Activated CD8-positive, alpha-beta T cell treated with anti-CD3 and anti-CD28 coated beads for 36 hours (primary cell): Measurements from ENCODE around the gene THRA. TPM values are rescaled to one million over a fixed set of nuclear protein-coding genes. Genes with fewer than 3 reads are reported as not detected.

Source experiments
- ATAC-seq: fragments of 200-7000 bp; cut with Tn5 transposase; one replicate; pipeline ENCODE4 v1.10.0; 2021; ENCODE audit warnings: mild to moderate bottlenecking, moderate library complexity
- CTCF ChIA-PET: fragments of 350-600 bp; sonication (Branson Sonifier 250); formaldehyde crosslinking; loops from one replicate; lab custom pipeline; 2021; ENCODE audit warnings: antibody characterized with exemption; lab: Charles Lee
- POLR2A ChIA-PET: fragments of 350-600 bp; sonication (Branson Sonifier 250); formaldehyde crosslinking; loops from one replicate; lab custom pipeline; 2021; ENCODE audit warnings: antibody characterized with exemption; lab: Charles Lee
- DNase-seq: peaks from one replicate; pipeline ENCODE4 v3.0.0-alpha.2; 2020
- H3K27ac Mint-ChIP-seq: one replicate; pipeline ENCODE4 v1.8.0; 2021; ENCODE audit warnings: mild to moderate bottlenecking, mixed read lengths
- H3K27me3 Mint-ChIP-seq: one replicate; pipeline ENCODE4 v1.8.0; 2021; ENCODE audit warnings: mixed read lengths
- H3K36me3 Mint-ChIP-seq: one replicate; pipeline ENCODE4 v1.8.0; 2021; ENCODE audit warnings: low read depth, mixed read lengths
- H3K4me1 Mint-ChIP-seq: one replicate; pipeline ENCODE4 v1.8.0; 2021; ENCODE audit warnings: low read depth, mixed read lengths
- H3K4me3 Mint-ChIP-seq: one replicate; pipeline ENCODE4 v1.8.0; 2021; ENCODE audit warnings: mild to moderate bottlenecking, moderate library complexity, mixed read lengths
- H3K9me3 Mint-ChIP-seq: one replicate; pipeline ENCODE4 v1.8.0; 2021; ENCODE audit warnings: mixed read lengths
- intact Hi-C: fragments of 100-400 bp; cut with micrococcal nuclease; formaldehyde crosslinking; loops from one replicate; pipeline ENCODE4 v1.10.0; 2022
- total RNA-seq, 2 experiments: library from RNA; stranded (reverse); gene quantifications; one replicate each; pipeline ENCODE4 v1.2.3, GENCODE V29; 2021
- TF ChIP-seq, protein P1 (sequence below): fragments of 200-600 bp; IDR thresholded peaks from one replicate; pipeline ENCODE4 v1.8.0; 2022; ENCODE audit warnings: antibody characterized with exemption, mild to moderate bottlenecking

Gene THRA
- total RNA-seq, 2 experiments from 2014 or later, result 11.1 to 13.8 TPM

DNA sequence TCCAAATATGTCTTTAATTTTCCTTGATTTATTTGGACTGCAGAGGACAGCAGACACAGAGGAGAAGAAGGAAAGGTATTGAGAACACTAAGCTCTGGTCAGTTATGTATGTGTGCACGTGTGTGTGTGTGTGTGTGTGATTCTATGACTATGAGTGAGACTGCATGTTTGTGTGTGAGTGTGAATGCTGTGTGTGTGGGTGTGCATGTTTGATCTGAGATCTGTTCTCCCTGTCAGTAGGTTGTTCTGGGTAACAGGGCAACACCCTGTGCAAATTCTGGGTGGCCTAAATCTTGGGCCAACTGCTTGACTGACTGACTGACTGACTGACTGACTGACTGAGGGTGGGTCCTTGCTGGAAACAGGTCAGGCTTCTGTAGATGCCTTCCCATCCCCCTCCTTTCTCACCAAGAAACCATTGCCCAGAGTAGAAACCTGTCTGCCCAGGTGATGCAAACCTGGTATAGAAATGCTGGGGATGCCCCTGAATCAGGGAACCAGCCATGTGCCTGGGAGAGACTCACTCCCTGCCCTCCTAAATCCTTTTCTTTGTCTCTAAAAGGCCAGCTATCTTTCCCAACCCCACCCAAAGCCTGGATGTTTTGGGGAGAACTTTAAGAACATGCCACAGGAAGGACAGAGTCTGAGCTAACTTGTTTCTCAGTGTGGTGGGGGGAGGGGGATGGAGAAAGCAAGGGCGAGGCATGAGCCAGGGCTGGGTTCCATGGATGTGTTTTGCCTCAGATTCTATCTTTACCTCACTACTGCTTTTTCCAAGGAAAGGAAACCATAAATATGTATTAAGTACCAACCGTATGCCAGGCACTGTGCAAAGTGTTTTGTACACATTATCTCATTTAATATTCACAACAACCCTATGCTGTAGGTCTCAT is 42.1 kb downstream of the THRA start:
- peaks cover 79% of the 10 kb centered on the region for H3K4me1 Mint-ChIP-seq
- POLR2A ChIA-PET, result interaction anchor here (0.6 to 1.6 kb wide), 5 partner anchors 36 to 199 kb away, joined by 3 to 4 read pairs (median 3); partner anchors contain the start of genes CASC3 and MED24
- H3K27me3 Mint-ChIP-seq, result no peaks in the 10 kb centered on the region
- no peaks in the 10 kb centered on the region for H3K36me3 Mint-ChIP-seq
- TF ChIP-seq, protein P1, sequence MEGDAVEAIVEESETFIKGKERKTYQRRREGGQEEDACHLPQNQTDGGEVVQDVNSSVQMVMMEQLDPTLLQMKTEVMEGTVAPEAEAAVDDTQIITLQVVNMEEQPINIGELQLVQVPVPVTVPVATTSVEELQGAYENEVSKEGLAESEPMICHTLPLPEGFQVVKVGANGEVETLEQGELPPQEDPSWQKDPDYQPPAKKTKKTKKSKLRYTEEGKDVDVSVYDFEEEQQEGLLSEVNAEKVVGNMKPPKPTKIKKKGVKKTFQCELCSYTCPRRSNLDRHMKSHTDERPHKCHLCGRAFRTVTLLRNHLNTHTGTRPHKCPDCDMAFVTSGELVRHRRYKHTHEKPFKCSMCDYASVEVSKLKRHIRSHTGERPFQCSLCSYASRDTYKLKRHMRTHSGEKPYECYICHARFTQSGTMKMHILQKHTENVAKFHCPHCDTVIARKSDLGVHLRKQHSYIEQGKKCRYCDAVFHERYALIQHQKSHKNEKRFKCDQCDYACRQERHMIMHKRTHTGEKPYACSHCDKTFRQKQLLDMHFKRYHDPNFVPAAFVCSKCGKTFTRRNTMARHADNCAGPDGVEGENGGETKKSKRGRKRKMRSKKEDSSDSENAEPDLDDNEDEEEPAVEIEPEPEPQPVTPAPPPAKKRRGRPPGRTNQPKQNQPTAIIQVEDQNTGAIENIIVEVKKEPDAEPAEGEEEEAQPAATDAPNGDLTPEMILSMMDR, result no peak
- H3K27ac Mint-ChIP-seq, result peak overlapping the region; percentile 53
- intact Hi-C loops, result no loop called here
- CTCF ChIA-PET, result interaction anchor here (1.1 kb wide), 1 partner anchor 29 kb away, joined by 5 read pairs; no protein-coding TSS in a partner anchor
- no peaks in the 10 kb centered on the region for H3K9me3 Mint-ChIP-seq
- H3K4me3 Mint-ChIP-seq, result no peak overlapping the region
- peak; percentile 58 for DNase-seq
- ATAC-seq, result no peak

DNA sequence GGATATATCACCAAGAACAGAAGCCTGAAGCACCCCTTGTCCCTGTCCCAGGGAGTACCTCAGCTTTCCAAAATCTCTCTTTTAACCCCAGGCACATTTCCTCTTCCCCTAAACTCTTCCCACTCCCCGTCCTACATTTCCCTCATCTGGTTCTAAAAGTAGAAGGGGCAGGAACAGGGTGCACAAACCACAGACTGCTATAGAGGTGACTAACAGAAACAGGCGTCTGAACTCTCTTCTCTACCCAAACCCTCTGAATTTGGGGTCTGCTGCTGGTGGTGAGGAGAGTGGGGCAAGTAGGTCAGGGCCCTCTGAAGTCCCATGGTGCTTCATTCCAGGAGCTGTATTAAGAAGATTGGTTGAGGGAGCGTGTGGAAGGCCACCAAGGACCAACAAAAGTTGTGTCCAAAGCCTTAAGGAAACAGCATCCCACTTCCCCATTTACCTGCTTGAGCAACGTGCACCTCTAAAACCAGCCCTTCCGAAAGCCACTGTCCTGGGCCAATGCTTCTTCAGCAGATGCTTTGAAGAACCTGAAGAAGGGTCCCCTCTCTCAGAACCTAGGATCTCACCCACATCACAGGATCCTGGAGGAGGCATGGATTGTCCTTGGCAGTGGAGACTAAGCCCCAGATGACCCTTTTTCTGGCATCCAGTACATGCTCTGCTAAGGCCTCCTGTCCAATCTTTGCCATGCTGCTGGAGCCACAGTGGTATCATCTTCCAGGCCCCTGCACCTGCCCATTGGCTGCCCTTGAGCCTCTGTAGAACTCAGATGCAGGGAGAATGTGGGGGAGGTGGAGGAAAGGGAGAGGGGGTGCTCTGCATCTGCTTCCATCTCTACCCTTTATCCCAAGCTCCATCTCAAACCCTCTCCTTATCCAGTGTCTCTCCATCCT is 43.3 kb downstream of the THRA start:
- POLR2A ChIA-PET, result interaction anchor here (0.6 to 1.3 kb wide), 8 partner anchors 9 to 217 kb away, joined by 3 to 8 read pairs (median 4); partner anchors contain the start of genes CASC3 and MSL1
- peaks cover 83% of the 10 kb centered on the region for H3K4me1 Mint-ChIP-seq
- ATAC-seq (no peak), DNase-seq (no peak)
- CTCF ChIA-PET, result interaction anchor here (0.8 to 1.4 kb wide), 3 partner anchors 20 to 93 kb away, joined by 3 to 8 read pairs (median 3); no protein-coding TSS in a partner anchor
- no peaks in the 10 kb centered on the region for H3K36me3 Mint-ChIP-seq
- H3K9me3 Mint-ChIP-seq, result no peaks in the 10 kb centered on the region
- intact Hi-C loops, result no loop called here
- no peak overlapping the region for H3K4me3 Mint-ChIP-seq
- H3K27me3 Mint-ChIP-seq, result no peaks in the 10 kb centered on the region
- TF ChIP-seq, protein P1, result no peak
- H3K27ac Mint-ChIP-seq, result peak overlapping the region; percentile 27

DNA sequence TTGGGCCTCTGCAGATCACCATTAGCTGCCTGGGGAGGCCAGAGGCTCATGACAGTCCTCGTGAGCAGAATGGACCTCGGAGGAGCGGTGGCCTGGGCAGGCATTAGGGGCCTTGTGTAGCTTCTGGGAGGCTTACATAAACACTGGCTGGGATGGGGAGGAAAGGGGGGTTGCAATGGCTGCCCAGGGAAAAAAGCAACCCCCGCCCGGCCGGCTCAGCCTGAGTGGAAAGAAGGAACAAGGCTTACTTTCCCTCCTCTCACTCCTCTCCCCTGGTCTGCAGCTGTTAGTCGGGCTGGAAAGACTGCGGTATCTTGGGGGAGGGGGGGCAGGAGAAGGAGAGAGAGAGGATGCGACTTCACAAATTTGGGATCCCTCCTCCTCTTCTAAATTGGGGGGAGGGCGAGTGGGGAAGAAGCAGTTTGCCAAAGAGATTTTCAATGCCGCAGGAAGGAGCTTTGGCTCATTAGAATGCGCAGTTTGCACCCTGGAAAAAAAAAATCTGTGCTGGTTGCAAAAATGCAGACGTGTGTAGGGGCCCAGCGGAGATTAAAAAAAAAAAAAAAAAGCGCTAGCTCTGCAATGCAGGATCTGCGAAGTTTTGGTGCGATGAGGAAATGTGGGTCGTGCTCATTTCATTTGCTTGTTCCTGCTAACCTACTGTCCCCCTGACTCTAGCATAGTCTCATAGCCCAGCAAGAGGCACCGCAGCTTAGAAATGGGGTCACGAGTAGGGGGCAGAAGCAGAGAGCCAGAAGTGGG is 44.2 kb downstream of the THRA start:
- H3K27ac Mint-ChIP-seq, result peak overlapping the region; percentile 89
- no peaks in the 10 kb centered on the region for H3K9me3 Mint-ChIP-seq
- CTCF ChIA-PET, result interaction anchor here (0.8 to 1.4 kb wide), 3 partner anchors 20 to 94 kb away, joined by 3 to 8 read pairs (median 3); no protein-coding TSS in a partner anchor
- POLR2A ChIA-PET, result interaction anchor here (1.0 to 1.3 kb wide), 5 partner anchors 10 to 216 kb away, joined by 3 to 8 read pairs (median 4); partner anchors contain the start of genes CASC3 and MSL1
- peaks cover 83% of the 10 kb centered on the region for H3K4me1 Mint-ChIP-seq
- H3K4me3 Mint-ChIP-seq, result no peak overlapping the region
- DNase-seq, result no peak
- H3K36me3 Mint-ChIP-seq, result no peaks in the 10 kb centered on the region
- intact Hi-C loops, result no loop called here
- H3K27me3 Mint-ChIP-seq, result no peaks in the 10 kb centered on the region
- TF ChIP-seq, protein P1, result no peak
- ATAC-seq, result no peak

DNA sequence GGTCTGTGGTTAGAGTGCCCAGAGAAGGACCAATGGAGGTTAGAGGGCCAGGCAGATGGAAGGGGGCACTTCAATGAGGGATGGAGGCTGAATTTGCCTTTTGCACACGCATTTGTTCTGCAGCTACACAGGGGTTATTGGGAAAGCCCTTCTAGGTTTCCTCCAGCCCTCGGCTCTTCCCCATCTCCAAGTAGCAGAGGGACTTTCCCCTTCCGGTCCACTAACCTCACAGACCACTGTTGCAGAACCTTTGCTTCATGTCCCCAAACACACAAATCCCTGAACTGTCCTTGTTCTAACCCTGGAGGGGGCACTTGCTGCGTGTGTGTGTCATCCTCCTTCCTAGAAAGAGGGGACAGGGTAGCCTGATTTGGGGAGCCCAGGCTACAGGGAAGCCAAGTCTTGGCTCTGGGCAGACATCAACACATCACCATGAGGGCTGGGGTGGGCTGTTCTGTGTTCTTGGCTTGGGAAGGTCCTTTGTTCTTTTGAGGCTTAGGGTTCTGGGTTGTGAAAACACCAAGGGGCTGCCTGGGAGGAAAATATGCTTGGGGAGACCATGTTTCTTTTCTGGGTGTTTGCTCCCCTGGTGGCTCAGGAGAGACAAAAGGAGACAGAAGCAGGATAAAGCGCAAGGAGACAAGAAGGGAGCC is 44.9 kb downstream of the THRA start:
- intact Hi-C loops, result no loop called here
- Mint-ChIP-seq H3K27ac (peak overlapping the region; percentile 89), H3K36me3 (no peaks in the 10 kb centered on the region), H3K27me3 (no peaks in the 10 kb centered on the region), H3K4me3 (peak overlapping the region; percentile 48), H3K4me1 (peaks cover 89% of the 10 kb centered on the region), H3K9me3 (no peaks in the 10 kb centered on the region)
- TF ChIP-seq, protein P1, result no peak
- ATAC-seq, result no peak
- ChIA-PET POLR2A (interaction anchor here (1.3 kb wide), 2 partner anchors 13 to 15 kb away, joined by 3 to 8 read pairs; partner anchors contain the start of gene MSL1), CTCF (interaction anchor here (1.4 kb wide), 2 partner anchors 84 to 94 kb away, joined by 3 to 8 read pairs; no protein-coding TSS in a partner anchor)
- peak; percentile 26 for DNase-seq
